A673 (cell line): Measurements from ENCODE around the gene PADI1. TPM values are rescaled to one million over a fixed set of nuclear protein-coding genes. Genes with fewer than 3 reads are reported as not detected.
A peak's percentile ranks its signal among the peaks of the same experiment; 100 is the strongest.

Source experiments
- BruUV-seq: library from RNA; stranded (reverse); fragments of 400-500 nt; replicated peaks from 2 replicates; lab custom pipeline; 2021; lab: Mats Ljungman, UMichigan
- CTCF ChIA-PET: fragments of 300-600 bp; sonication (Branson Sonifier 250); formaldehyde crosslinking; loops from one replicate; lab custom pipeline; 2022; ENCODE audit warnings: antibody characterized with exemption; lab: Charles Lee
- POLR2A ChIA-PET: fragments of 300-600 bp; sonication (Branson Sonifier 250); formaldehyde crosslinking; loops from one replicate; lab custom pipeline; 2022; ENCODE audit warnings: antibody characterized with exemption; ENCODE audit not compliant: low non-redundant PET; lab: Charles Lee
- DNase-seq: peaks from one replicate; pipeline ENCODE4 v3.0.0-alpha.2; 2015; ENCODE audit warnings: low spot score
- H3K27ac ChIP-seq: fragments of 200-600 bp; sonication (generic); 2 replicates; pipeline ENCODE4 v1.5.1; 2016; ENCODE audit warnings: mixed run types, low read depth, mild to moderate bottlenecking, mixed read lengths, antibody characterized with exemption, low read length; ENCODE audit not compliant: poor library complexity, severe bottlenecking
- H3K27me3 ChIP-seq: fragments of 200-600 bp; sonication (generic); replicated peaks from 2 replicates; pipeline ENCODE4 v1.6.1; 2017; ENCODE audit warnings: mixed run types, low read depth, mild to moderate bottlenecking, mixed read lengths, antibody characterized with exemption, low read length; ENCODE audit not compliant: insufficient read depth, poor library complexity
- H3K36me3 ChIP-seq: fragments of 200-600 bp; sonication (generic); 2 replicates; pipeline ENCODE4 v1.6.1; 2016; ENCODE audit warnings: mixed run types, mild to moderate bottlenecking, mixed read lengths, antibody characterized with exemption, low read length; ENCODE audit not compliant: insufficient read depth, poor library complexity, severe bottlenecking
- H3K4me1 ChIP-seq: fragments of 200-600 bp; sonication (generic); 2 replicates; pipeline ENCODE4 v1.6.1; 2017; ENCODE audit warnings: mixed run types, mild to moderate bottlenecking, mixed read lengths, antibody characterized with exemption, low read length; ENCODE audit not compliant: insufficient read depth, poor library complexity, severe bottlenecking
- H3K4me3 ChIP-seq: fragments of 200-600 bp; sonication (generic); 2 replicates; pipeline ENCODE4 v1.5.1; 2016; ENCODE audit warnings: low read depth, mixed run types, mild to moderate bottlenecking, mixed read lengths, low read length; ENCODE audit not compliant: poor library complexity, severe bottlenecking
- H3K9me3 ChIP-seq: fragments of 200-600 bp; sonication (generic); 2 replicates; pipeline ENCODE4 v1.6.1; 2016; ENCODE audit warnings: mixed run types, low read depth, mild to moderate bottlenecking, mixed read lengths, antibody characterized with exemption, low read length; ENCODE audit not compliant: poor library complexity, severe bottlenecking
- EZH2 ChIP-seq: fragments of 200-600 bp; sonication (generic); IDR thresholded peaks from 2 replicates; pipeline ENCODE4 v1.6.1; 2017; ENCODE audit warnings: borderline replicate concordance, low read depth, mild to moderate bottlenecking, mixed read lengths, antibody characterized with exemption, low read length; ENCODE audit not compliant: poor library complexity, severe bottlenecking
- intact Hi-C: fragments of 100-400 bp; cut with micrococcal nuclease; formaldehyde crosslinking; loops from one replicate; pipeline ENCODE4 v1.10.0; 2022; ENCODE audit not compliant: unreplicated experiment
- total RNA-seq: library from RNA; stranded (reverse); gene quantifications from 2 replicates; pipeline ENCODE4 v1.2.3, GENCODE V29; 2021
- TF ChIP-seq, protein P1 (sequence below): fragments of 300-800, 200-600 bp; sonication (generic); conservative IDR thresholded peaks from 2 replicates; pipeline ENCODE4 v1.5.1; 2017; ENCODE audit warnings: low read depth, mild to moderate bottlenecking, antibody characterized with exemption, low read length, moderate library complexity, mixed read lengths

Gene PADI1
- total RNA-seq, 1 experiment from 2014 or later: 0.56 TPM

GRCh38 chr1:17289721-17290120, 84.8 kb downstream of the PADI1 start:
- intact Hi-C loops: loop anchor here (5.0 kb wide), 1 partner anchor 162 kb away; no protein-coding TSS in a partner anchor
- Histone ChIP-seq H3K4me3 (no peak overlapping the region), H3K27ac (no peak overlapping the region), H3K36me3 (no peaks in the 10 kb centered on the region), H3K4me1 (peaks cover 13% of the 10 kb centered on the region), H3K9me3 (no peaks in the 10 kb centered on the region), H3K27me3 (no peaks in the 10 kb centered on the region)
- CTCF ChIA-PET: no interaction called here
- POLR2A ChIA-PET: no interaction called here
- TF ChIP-seq, protein P1, sequence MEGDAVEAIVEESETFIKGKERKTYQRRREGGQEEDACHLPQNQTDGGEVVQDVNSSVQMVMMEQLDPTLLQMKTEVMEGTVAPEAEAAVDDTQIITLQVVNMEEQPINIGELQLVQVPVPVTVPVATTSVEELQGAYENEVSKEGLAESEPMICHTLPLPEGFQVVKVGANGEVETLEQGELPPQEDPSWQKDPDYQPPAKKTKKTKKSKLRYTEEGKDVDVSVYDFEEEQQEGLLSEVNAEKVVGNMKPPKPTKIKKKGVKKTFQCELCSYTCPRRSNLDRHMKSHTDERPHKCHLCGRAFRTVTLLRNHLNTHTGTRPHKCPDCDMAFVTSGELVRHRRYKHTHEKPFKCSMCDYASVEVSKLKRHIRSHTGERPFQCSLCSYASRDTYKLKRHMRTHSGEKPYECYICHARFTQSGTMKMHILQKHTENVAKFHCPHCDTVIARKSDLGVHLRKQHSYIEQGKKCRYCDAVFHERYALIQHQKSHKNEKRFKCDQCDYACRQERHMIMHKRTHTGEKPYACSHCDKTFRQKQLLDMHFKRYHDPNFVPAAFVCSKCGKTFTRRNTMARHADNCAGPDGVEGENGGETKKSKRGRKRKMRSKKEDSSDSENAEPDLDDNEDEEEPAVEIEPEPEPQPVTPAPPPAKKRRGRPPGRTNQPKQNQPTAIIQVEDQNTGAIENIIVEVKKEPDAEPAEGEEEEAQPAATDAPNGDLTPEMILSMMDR: no peak
- TF ChIP-seq EZH2: no peak
- no TSS peak for BruUV-seq
- peak; percentile 31 for DNase-seq

- POLR2A ChIA-PET: no interaction called here
- CTCF ChIA-PET: no interaction called here
- H3K27me3 ChIP-seq: no peaks in the 10 kb centered on the region
- H3K27ac ChIP-seq: no peak overlapping the region
- H3K36me3 ChIP-seq: no peaks in the 10 kb centered on the region
- TF ChIP-seq, protein P1: no peak
- TF ChIP-seq EZH2: no peak
- no peak for DNase-seq
- BruUV-seq: no TSS peak
- intact Hi-C loops: no loop called here
- H3K4me3 ChIP-seq: no peak overlapping the region
- no peaks in the 10 kb centered on the region for H3K9me3 ChIP-seq
- H3K4me1 ChIP-seq: peaks cover 13% of the 10 kb centered on the region
Observed at GRCh38 chr1:17290553-17290952, 85.6 kb downstream of the PADI1 start.

DNA sequence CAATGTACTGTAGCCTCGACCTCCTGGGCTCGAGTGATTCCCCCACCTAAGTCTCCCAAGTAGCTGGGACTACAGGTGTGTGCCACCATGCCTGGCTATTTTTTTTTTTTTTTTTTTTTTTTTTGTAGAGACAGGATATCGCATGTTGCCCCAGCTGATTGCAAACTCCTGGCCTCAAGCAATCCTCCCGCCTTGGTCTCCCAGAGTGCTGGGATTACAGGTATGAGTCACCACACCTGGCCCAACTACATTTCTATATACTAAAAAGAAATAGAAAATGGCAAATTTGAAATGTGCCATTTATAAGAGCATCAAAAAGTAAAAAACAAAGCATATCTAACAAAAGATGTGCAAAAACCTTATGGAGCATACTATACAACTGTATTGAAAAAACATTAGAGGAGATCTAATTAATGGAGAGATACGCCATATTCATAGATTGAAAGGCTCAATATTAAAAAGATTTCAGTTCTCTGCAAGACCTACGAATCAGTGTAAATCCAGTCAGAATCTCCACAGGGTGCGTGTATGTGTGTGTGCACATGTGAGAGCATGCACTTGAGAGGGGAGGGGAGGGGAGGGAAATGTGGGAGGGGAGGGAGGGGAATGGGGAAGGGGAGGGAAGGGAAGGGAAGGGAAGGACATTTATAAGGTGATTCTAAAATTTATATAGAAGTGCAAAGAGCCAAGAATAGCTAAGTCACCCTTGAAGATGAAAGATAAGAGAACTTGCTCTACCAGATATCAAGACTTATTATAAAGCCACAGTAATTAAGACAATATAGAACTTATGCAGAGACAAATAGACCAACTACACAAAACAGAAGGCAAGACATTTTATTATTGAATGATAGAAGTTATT, 87.6 kb downstream of the PADI1 start:
- POLR2A ChIA-PET: no interaction called here
- no peak for DNase-seq
- no TSS peak for BruUV-seq

More for the DNA sequence above, 87.6 kb downstream of the PADI1 start:
- no peak overlapping the region for H3K4me3 ChIP-seq
- no peaks in the 10 kb centered on the region for H3K9me3 ChIP-seq
- CTCF ChIA-PET: interaction anchor here (0.6 kb wide), 1 partner anchor 1016 kb away, joined by 6 read pairs; no protein-coding TSS in a partner anchor
- intact Hi-C loops: no loop called here
- H3K27ac ChIP-seq: no peak overlapping the region
- no peaks in the 10 kb centered on the region for H3K36me3 ChIP-seq
- TF ChIP-seq, protein P1: no peak
- TF ChIP-seq EZH2: no peak
- no peaks in the 10 kb centered on the region for H3K27me3 ChIP-seq
- peaks cover 6% of the 10 kb centered on the region for H3K4me1 ChIP-seq
